Upper lobe of left lung (tissue), 6 donors: ENCODE measurements around the gene PHF23. TPM values are rescaled to one million over a fixed set of nuclear protein-coding genes. Genes with fewer than 3 reads are reported as not detected.

Source experiments
- ATAC-seq, 2 donors: fragments of 200-7000 bp; cut with Tn5 transposase; one replicate each; pipeline ENCODE4 v1.9.1; 2022; ENCODE audit warnings: mild to moderate bottlenecking in 2 of 2, moderate library complexity in 2 of 2; ENCODE audit not compliant: low FRiP score in 2 of 2
- DNase-seq, 2 donors: peaks; one replicate each; pipeline ENCODE4 v3.0.0-alpha.2; 2019 to 2020
- H3K27ac ChIP-seq, 4 donors: fragments of 200-600 bp; sonication (generic); one replicate each; pipeline ENCODE4 v1.5.1; 2016 to 2019
- H3K27me3 ChIP-seq, 4 donors: fragments of 200-600 bp; sonication (generic); one replicate each; pipeline ENCODE4 v1.5.1; 2017 to 2019
- H3K36me3 ChIP-seq, 4 donors: fragments of 200-600 bp; sonication (generic); one replicate each; pipeline ENCODE4 v1.5.1; 2016 to 2019
- H3K4me1 ChIP-seq, 4 donors: fragments of 200-600 bp; sonication (generic); one replicate each; pipeline ENCODE4 v1.5.1; 2018 to 2019
- H3K4me3 ChIP-seq, 4 donors: fragments of 200-600 bp; sonication (generic); one replicate each; pipeline ENCODE4 v1.5.1; 2017 to 2019; ENCODE audit warnings: mild to moderate bottlenecking in 2 of 4, moderate library complexity in 1 of 4
- H3K9me3 ChIP-seq, 4 donors: fragments of 200-600 bp; sonication (generic); one replicate each; pipeline ENCODE4 v1.5.1; 2018 to 2019
- EP300 ChIP-seq, 4 donors: sonication (generic); formaldehyde crosslinking; IDR thresholded peaks; one replicate each; pipeline ENCODE4 v1.5.1; 2017; ENCODE audit warnings: antibody characterized with exemption in 4 of 4, control low read depth in 2 of 4
- POLR2A ChIP-seq, 4 donors: fragments of 450-650 bp; IDR thresholded peaks; one replicate each; pipeline ENCODE4 v1.5.1; 2016 to 2017; ENCODE audit warnings: antibody characterized with exemption in 4 of 4, mild to moderate bottlenecking in 2 of 4
- POLR2AphosphoS5 ChIP-seq, 2 donors: sonication (generic); formaldehyde crosslinking; IDR thresholded peaks; one replicate each; pipeline ENCODE4 v1.5.1; 2017; ENCODE audit warnings: antibody characterized with exemption in 2 of 2
- WGBS, 2 donors: methylation state at CpG; one replicate each; pipeline ENCODE4 v1.1.5; 2017 to 2018; 5-methylcytosine and 5-hydroxymethylcytosine counted together
- total RNA-seq, 6 donors: library from RNA; depleted of rRNA in 4 of 6; stranded (reverse); fragments of >200 nt in 4 of 6; gene quantifications; one replicate each; pipeline versions ENCODE4 v1.1.0 to v1.2.1, GENCODE V29; 2016 to 2021
- TF ChIP-seq, protein P1 (sequence below), 6 experiments: fragments of 450-650 bp in 4 of 6; fragments of 200-600 bp in 2 of 6; sonication (generic) in 2 of 6; IDR thresholded peaks; one replicate each; pipeline ENCODE4 v1.5.1; 2016 to 2019; ENCODE audit warnings: antibody characterized with exemption in 6 of 6
- donor health status: DM: no; HTN: no; CAD: no; lungs with moderate emphysema.
- donor health status: DM: no; HTN: yes; CAD: no; lungs with severe emphysema.

The PHF23 gene
- total RNA-seq, 6 donors from 2014 or later = 25.4 to 54.5 (median 31.2) TPM

DNA sequence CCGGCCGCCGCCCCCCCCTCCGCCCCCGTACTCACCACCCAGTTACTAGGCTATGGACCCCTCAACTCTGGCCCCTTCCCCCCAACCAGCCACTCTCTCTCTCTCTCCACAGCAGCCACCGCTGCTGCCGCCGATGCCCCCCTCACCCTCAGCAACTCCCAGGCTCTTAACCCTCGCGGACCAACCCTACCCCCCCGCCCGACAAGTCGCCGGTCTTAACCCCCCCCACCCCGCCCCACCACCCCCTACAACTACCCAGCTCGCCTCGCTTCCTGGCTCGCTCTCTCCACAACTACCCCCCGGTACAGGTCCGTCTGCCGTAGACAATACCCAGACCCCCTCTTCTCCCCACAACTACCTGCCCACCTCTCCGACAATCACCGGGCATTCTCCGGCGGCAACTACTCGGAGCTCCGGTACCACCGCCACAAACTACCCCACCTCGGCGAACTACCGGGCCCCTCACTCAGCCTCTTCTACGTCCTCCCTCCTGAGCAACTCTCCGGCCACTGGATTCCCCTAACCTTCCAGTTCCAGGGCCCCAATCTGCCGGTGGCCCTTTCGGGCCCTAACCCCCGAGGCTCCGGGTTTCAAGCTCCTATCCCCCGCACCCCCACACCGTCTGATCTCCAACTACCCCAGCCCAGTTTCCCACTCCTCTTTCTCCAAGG, 702 bp downstream of the PHF23 start:
- ATAC-seq = no peak

DNA sequence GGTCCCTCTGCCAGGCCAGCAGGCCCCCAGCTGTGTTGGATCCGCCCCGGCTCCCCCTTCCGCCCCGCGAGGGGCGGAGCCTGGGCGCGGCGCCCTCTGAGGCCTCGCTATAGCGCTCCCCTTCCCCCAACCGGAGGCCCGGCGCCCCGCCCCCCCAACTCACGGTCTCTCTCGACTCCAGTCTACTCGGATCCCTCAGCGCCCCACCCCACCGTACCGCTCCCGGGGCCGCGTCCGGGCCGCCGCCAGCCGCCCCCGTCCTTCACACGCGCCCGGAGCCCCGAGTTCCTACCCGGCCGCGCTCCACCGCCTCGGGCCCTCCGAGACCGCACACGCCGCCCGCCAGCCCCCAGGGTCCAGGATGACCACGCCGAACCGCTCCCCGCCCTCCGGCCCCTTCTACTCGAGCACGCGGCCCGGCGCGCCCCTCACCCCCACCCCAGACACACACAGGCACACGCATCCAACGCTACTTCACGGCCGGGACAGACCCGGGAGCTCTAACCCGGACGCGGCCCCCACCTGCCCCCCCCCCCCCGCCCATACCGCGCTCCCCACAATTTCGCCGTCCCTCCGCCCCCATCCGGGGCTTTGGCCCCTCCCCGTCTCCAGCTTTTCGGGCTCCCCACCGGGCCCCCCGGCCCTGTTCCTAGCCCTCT, 1.4 kb downstream of the PHF23 start:
- H3K27ac ChIP-seq = peak overlapping the region; percentile 90 to 98 (median 97)
- H3K4me3 ChIP-seq = peak overlapping the region; percentile 80 to 99 (median 91)
- ATAC-seq = peak in 1 of 2 donors; percentile 36
- peaks cover 29 to 56% (median 45%) of the 10 kb centered on the region in 4 donors for H3K4me1 ChIP-seq
- peaks cover 0 to 29% (median 23%) of the 10 kb centered on the region in 4 donors for H3K36me3 ChIP-seq
- DNase-seq = peak; percentile 90 to 97
- TF ChIP-seq POLR2AphosphoS5 (IDR thresholded peaks at IDR 0.05) (no peak), POLR2A (IDR thresholded peaks at IDR 0.05) (peak in 1 of 4 donors; percentile 16)
- 2 to 3% methylated on average over 6 to 23 of the region's 73 CpGs for WGBS, 2 donors
- H3K9me3 ChIP-seq = no peaks in the 10 kb centered on the region
- H3K27me3 ChIP-seq = no peaks in the 10 kb centered on the region

More for the DNA sequence above, 702 bp downstream of the PHF23 start:
- Histone ChIP-seq H3K4me3 (peak overlapping the region; percentile 80 to 99 (median 91)), H3K36me3 (peaks cover 0 to 29% (median 23%) of the 10 kb centered on the region in 4 donors), H3K9me3 (no peaks in the 10 kb centered on the region), H3K27ac (peak overlapping the region; percentile 90 to 98 (median 97)), H3K4me1 (peaks cover 25 to 55% (median 43%) of the 10 kb centered on the region in 4 donors), H3K27me3 (no peaks in the 10 kb centered on the region)
- 0 to 1% methylated on average over 28 to 31 of the region's 39 CpGs for WGBS, 2 donors
- DNase-seq = peak; percentile 33 to 54
- TF ChIP-seq, protein P1, sequence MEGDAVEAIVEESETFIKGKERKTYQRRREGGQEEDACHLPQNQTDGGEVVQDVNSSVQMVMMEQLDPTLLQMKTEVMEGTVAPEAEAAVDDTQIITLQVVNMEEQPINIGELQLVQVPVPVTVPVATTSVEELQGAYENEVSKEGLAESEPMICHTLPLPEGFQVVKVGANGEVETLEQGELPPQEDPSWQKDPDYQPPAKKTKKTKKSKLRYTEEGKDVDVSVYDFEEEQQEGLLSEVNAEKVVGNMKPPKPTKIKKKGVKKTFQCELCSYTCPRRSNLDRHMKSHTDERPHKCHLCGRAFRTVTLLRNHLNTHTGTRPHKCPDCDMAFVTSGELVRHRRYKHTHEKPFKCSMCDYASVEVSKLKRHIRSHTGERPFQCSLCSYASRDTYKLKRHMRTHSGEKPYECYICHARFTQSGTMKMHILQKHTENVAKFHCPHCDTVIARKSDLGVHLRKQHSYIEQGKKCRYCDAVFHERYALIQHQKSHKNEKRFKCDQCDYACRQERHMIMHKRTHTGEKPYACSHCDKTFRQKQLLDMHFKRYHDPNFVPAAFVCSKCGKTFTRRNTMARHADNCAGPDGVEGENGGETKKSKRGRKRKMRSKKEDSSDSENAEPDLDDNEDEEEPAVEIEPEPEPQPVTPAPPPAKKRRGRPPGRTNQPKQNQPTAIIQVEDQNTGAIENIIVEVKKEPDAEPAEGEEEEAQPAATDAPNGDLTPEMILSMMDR (IDR thresholded peaks at IDR 0.05) = no peak
- no peak for TF ChIP-seq POLR2A (IDR thresholded peaks at IDR 0.05)
- no peak for TF ChIP-seq POLR2AphosphoS5 (IDR thresholded peaks at IDR 0.05)
- TF ChIP-seq EP300 (IDR thresholded peaks at IDR 0.05) = no peak

DNA sequence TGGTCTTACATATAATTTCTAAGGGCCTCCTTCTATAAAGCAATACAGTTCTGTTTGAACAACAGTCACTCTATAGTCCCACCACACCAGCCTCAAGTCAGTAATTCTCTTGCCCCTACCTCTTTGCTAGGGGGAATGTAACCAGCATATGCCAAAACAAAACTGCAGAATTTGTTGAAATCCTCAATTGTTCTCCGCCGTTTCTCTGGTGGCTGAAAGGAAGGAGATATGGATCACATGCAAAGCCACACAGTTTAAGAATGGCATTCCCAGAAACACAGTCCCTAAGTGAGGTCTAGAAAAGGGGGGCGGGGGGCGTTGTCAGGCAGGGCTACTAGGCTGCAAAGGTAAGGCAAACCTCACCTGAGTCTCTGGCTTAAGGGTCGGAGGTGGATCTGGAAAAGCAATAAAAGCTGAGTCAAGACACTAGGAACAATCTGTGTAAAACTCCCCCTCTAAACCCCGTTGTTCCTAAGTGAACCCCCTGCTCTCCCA, 1.9 kb downstream of the PHF23 start:
- Histone ChIP-seq H3K27me3 (no peaks in the 10 kb centered on the region), H3K36me3 (peaks cover 0 to 29% (median 23%) of the 10 kb centered on the region in 4 donors), H3K4me3 (peak overlapping the region; percentile 80 to 99 (median 91)), H3K9me3 (no peaks in the 10 kb centered on the region), H3K4me1 (peaks cover 35 to 61% (median 50%) of the 10 kb centered on the region in 4 donors), H3K27ac (peak overlapping the region; percentile 90 to 98 (median 97))
- ATAC-seq = no peak
- TF ChIP-seq EP300 (IDR thresholded peaks at IDR 0.05) (no peak), POLR2A (IDR thresholded peaks at IDR 0.05) (no peak), POLR2AphosphoS5 (IDR thresholded peaks at IDR 0.05) (no peak)
- TF ChIP-seq, protein P1 (IDR thresholded peaks at IDR 0.05) = no peak
- 23 to 28% methylated on average over 6 of the region's 6 CpGs for WGBS, 2 donors
- no peak for DNase-seq

DNA sequence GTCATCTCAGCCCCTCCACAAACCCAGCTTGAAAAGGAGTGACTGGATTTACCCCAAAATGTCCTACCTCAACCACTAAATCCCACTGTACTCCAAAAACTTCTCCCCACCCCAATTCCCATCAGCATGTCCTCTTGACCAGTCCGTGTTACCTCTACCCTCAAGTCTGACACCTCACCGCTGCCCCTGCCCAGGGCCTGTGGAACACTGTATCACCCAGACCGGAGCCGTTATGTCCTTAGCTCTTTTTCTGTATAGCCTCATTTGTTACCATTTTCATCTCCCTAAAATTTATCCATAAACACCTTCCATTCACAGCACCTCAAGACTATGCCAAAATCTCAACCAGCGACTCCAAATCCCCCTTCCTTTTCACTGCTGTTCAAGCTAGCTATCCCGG, 2.4 kb downstream of the PHF23 start:
- DNase-seq = no peak
- no peak overlapping the region for H3K4me3 ChIP-seq
- H3K36me3 ChIP-seq = peaks cover 0 to 29% (median 23%) of the 10 kb centered on the region in 4 donors
- H3K27ac ChIP-seq = peak overlapping the region in 3 of 4 donors; percentile 90 to 98 (median 96)
- ATAC-seq = no peak
- H3K27me3 ChIP-seq = no peaks in the 10 kb centered on the region
- no peaks in the 10 kb centered on the region for H3K9me3 ChIP-seq
- no peak for TF ChIP-seq POLR2AphosphoS5 (IDR thresholded peaks at IDR 0.05)
- TF ChIP-seq, protein P1 (IDR thresholded peaks at IDR 0.05) = no peak
- no peak for TF ChIP-seq EP300 (IDR thresholded peaks at IDR 0.05)
- TF ChIP-seq POLR2A (IDR thresholded peaks at IDR 0.05) = no peak
- peaks cover 36 to 67% (median 54%) of the 10 kb centered on the region in 4 donors for H3K4me1 ChIP-seq
- 87 to 89% methylated on average over 6 of the region's 6 CpGs for WGBS, 2 donors
